Osteocyte (in vitro differentiated cells): ENCODE results near the gene C2orf76. TPM values are rescaled to one million over a fixed set of nuclear protein-coding genes. Genes with fewer than 3 reads are reported as not detected.

Source experiments
- DNase-seq: peaks from one replicate; pipeline ENCODE4 v3.0.0; 2021; ENCODE audit warnings: mixed read lengths; ENCODE audit not compliant: unreplicated experiment; ENCODE audit errors: extremely low spot score
- H3K27ac Mint-ChIP-seq: one replicate; pipeline ENCODE4 v1.8.0; 2021; ENCODE audit warnings: mild to moderate bottlenecking, mixed read lengths; ENCODE audit not compliant: unreplicated experiment
- H3K27me3 Mint-ChIP-seq: one replicate; pipeline ENCODE4 v1.8.0; 2021; ENCODE audit warnings: mixed read lengths; ENCODE audit not compliant: unreplicated experiment
- H3K36me3 Mint-ChIP-seq: one replicate; pipeline ENCODE4 v1.8.0; 2021; ENCODE audit warnings: mixed read lengths; ENCODE audit not compliant: unreplicated experiment
- H3K4me1 Mint-ChIP-seq: one replicate; pipeline ENCODE4 v1.8.0; 2021; ENCODE audit warnings: mixed read lengths; ENCODE audit not compliant: unreplicated experiment
- H3K4me3 Mint-ChIP-seq: one replicate; pipeline ENCODE4 v1.8.0; 2021; ENCODE audit warnings: mild to moderate bottlenecking, moderate library complexity, mixed read lengths; ENCODE audit not compliant: unreplicated experiment
- H3K9me3 Mint-ChIP-seq: one replicate; pipeline ENCODE4 v1.8.0; 2021; ENCODE audit warnings: mixed read lengths; ENCODE audit not compliant: unreplicated experiment
- total RNA-seq: library from RNA; stranded (reverse); gene quantifications from 2 replicates; pipeline ENCODE4 v1.2.1, GENCODE V29; 2021
- TF ChIP-seq, protein P1 (sequence below): fragments of 200-600 bp; sonication (generic); IDR thresholded peaks from 2 replicates; pipeline ENCODE4 v1.5.0; 2021; ENCODE audit warnings: antibody characterized with exemption, mild to moderate bottlenecking, moderate library complexity

C2orf76 gene
- total RNA-seq, 1 donor from 2014 or later: 11.1 TPM

DNA sequence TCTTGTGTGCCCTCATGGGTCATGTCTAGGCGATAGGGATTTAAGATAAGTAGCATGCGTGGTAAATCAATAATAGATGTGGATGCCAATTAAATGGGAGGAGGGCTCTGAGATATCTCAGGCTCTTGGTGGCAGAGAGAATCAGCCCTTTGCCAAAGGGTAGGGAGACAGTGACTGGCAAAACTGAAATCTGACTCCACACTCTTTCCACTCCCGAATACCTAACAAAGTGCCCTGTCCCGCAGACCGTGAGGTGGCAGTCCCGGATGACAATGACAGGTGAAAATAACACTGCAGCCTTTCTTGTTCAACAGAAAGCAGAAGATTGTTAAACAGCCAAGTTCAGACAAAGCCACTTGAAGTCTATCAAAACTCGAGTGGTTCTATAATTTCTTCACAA, 47.0 kb downstream of the C2orf76 start:
- Mint-ChIP-seq H3K36me3 (peaks cover 2% of the 10 kb centered on the region), H3K4me3 (no peak overlapping the region)

DNA sequence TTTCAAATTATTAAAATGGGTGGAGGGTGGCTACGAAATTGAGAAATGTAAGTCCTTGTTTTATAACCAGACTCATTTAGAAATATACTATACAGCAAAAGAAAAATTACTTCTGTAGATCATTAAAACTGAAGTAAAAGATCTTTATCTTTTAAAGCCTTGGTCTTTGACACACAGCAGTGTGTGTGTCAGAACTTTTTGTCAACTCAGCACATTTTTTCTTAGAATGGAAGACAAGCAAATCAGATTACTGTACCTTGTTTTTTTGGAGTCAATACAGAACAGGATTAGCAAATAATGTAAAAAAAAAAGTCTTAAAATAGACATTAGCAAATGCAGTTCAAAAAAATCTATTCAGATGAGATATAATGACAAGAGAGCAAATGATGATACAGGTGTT, 49.1 kb downstream of the C2orf76 start:
- H3K27me3 Mint-ChIP-seq: no peaks in the 10 kb centered on the region
- H3K9me3 Mint-ChIP-seq: no peaks in the 10 kb centered on the region
- DNase-seq: no peak
- H3K36me3 Mint-ChIP-seq: peaks cover 2% of the 10 kb centered on the region
- no peak overlapping the region for H3K27ac Mint-ChIP-seq
- TF ChIP-seq, protein P1, sequence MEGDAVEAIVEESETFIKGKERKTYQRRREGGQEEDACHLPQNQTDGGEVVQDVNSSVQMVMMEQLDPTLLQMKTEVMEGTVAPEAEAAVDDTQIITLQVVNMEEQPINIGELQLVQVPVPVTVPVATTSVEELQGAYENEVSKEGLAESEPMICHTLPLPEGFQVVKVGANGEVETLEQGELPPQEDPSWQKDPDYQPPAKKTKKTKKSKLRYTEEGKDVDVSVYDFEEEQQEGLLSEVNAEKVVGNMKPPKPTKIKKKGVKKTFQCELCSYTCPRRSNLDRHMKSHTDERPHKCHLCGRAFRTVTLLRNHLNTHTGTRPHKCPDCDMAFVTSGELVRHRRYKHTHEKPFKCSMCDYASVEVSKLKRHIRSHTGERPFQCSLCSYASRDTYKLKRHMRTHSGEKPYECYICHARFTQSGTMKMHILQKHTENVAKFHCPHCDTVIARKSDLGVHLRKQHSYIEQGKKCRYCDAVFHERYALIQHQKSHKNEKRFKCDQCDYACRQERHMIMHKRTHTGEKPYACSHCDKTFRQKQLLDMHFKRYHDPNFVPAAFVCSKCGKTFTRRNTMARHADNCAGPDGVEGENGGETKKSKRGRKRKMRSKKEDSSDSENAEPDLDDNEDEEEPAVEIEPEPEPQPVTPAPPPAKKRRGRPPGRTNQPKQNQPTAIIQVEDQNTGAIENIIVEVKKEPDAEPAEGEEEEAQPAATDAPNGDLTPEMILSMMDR: no peak
- H3K4me3 Mint-ChIP-seq: no peak overlapping the region
- H3K4me1 Mint-ChIP-seq: peaks cover 21% of the 10 kb centered on the region

More for the DNA sequence above, 47.0 kb downstream of the C2orf76 start:
- Mint-ChIP-seq H3K9me3 (no peaks in the 10 kb centered on the region), H3K27me3 (no peaks in the 10 kb centered on the region), H3K4me1 (peaks cover 21% of the 10 kb centered on the region), H3K27ac (no peak overlapping the region)
- no peak for DNase-seq
- TF ChIP-seq, protein P1: no peak

DNA sequence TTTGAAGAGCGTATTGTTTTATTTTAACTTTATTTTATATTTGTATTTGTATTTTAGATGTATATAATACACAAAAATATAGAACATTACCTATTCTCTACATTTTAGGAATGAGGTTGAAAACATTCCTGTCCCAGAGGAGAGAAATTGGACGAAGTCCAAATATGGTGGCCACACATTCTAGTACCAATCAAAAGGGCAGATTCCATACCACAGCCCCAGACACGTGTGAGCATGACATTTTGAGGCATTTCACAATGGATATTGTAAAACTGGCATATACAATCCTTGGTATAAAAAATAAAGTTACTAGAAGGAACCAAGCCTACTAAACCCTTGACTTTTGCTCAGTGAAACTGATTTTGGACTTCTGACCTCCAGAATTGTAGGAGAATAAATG, 50.6 kb downstream of the C2orf76 start:
- Mint-ChIP-seq H3K27ac (no peak overlapping the region), H3K4me1 (peaks cover 21% of the 10 kb centered on the region), H3K36me3 (peaks cover 2% of the 10 kb centered on the region), H3K4me3 (no peak overlapping the region), H3K27me3 (no peaks in the 10 kb centered on the region), H3K9me3 (no peaks in the 10 kb centered on the region)
- DNase-seq: no peak
- TF ChIP-seq, protein P1: no peak

DNA sequence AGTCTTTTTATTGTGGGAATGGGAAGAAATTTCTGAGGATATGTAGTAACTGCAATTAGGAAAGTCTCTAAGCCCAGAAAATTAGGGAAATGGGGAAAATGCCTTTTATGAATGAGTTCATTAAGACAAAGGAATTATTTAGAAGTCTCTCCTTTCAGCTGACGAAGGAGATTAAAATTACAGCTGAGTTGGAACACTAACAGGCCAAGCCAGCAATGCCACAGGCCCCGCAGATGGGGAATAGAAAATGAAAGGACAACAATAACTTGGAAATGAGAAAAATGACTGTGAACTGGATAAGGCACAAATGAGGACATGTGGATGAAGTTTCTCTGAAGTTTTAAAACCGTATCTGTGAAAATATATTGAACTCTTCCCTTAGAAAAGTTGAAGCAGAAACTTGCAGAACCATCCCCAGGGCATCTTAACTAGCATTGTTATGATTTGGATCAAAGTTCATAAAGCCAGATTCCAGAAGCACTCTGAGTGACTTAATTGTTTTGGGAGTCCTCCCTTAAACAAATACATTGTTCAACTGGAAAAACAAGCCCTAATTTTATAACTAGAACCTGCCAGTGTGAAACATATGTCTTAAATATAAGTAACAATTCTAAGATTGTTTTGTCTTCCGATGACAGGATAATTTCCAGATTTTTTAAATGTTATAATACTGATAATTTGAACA, 51.3 kb downstream of the C2orf76 start:
- TF ChIP-seq, protein P1: no peak
- H3K27me3 Mint-ChIP-seq: no peaks in the 10 kb centered on the region
- no peak for DNase-seq
- H3K36me3 Mint-ChIP-seq: peaks cover 2% of the 10 kb centered on the region
- H3K4me3 Mint-ChIP-seq: no peak overlapping the region
- peaks cover 21% of the 10 kb centered on the region for H3K4me1 Mint-ChIP-seq
- H3K27ac Mint-ChIP-seq: peak overlapping the region; percentile 52
- H3K9me3 Mint-ChIP-seq: no peaks in the 10 kb centered on the region

DNA sequence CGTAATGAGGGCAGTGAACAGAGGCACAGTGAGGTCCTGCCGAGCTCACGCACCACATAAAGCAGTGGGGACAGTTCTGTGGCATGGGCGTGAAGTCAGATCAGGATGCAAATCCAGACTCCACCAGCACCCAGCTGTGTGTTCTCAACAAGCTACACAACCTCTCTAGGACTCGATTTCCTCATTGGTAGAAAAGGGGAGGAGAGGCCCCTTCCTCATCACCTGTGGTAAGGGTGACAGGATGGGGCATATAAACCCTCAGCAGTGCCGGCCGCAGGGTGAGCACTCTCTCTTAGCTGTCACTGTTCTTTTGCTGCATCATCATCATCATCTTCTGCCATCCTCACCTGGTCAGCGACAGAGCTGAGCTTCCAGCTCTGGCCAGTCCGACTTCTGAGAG, 54.8 kb downstream of the C2orf76 start:
- Mint-ChIP-seq H3K36me3 (no peaks in the 10 kb centered on the region), H3K4me1 (peaks cover 21% of the 10 kb centered on the region), H3K27ac (no peak overlapping the region), H3K27me3 (no peaks in the 10 kb centered on the region), H3K9me3 (no peaks in the 10 kb centered on the region), H3K4me3 (no peak overlapping the region)
- TF ChIP-seq, protein P1: no peak
- no peak for DNase-seq
